Adrenal gland (tissue), 12 donors: Measurements from ENCODE around the gene ZNF491. TPM values are rescaled to one million over a fixed set of nuclear protein-coding genes. Genes with fewer than 3 reads are reported as not detected.

ENCODE experiments used
- DNase-seq, 7 donors: peaks; one replicate each; pipeline ENCODE4 v3.0.0-alpha.2; 2019 to 2020
- H3K27ac ChIP-seq, 5 donors: fragments of 200-600 bp; sonication (generic) in 4 of 5; 1 replicate in 3 of 5; 2 replicates in 2 of 5; pipeline versions ENCODE4 v1.5.1 to v1.8.0; 2016 to 2020; ENCODE audit warnings: mild to moderate bottlenecking in 1 of 5
- H3K27me3 ChIP-seq: fragments of 200-600 bp; 2 replicates; pipeline ENCODE4 v1.8.0; 2021
- H3K36me3 ChIP-seq, 2 donors: fragments of 200-600 bp; replicated peaks in 1 of 2; 1 replicate in 1 of 2; 2 replicates in 1 of 2; pipeline versions ENCODE4 v1.5.1 to v1.8.0; 2018 to 2022
- H3K4me1 ChIP-seq, 2 donors: fragments of 200-600 bp; replicated peaks in 1 of 2; 1 replicate in 1 of 2; 2 replicates in 1 of 2; pipeline versions ENCODE4 v1.5.1 to v1.8.0; 2018 to 2021
- H3K4me3 ChIP-seq, 4 donors: fragments of 200-600 bp; sonication (generic) in 3 of 4; one replicate each; pipeline ENCODE4 v1.5.1; 2016 to 2018
- H3K9me3 ChIP-seq, 3 donors: fragments of 200-600 bp; sonication (generic) in 1 of 3; replicated peaks in 1 of 3; 1 replicate in 2 of 3; 2 replicates in 1 of 3; pipeline versions ENCODE4 v1.5.1 to v1.8.0; 2016 to 2021
- POLR2A ChIP-seq, 2 donors: fragments of 450-650 bp; IDR thresholded peaks; one replicate each; pipeline ENCODE4 v1.6.1; 2017; ENCODE audit warnings: antibody characterized with exemption in 2 of 2, mild to moderate bottlenecking in 2 of 2, moderate library complexity in 1 of 2
- WGBS, 4 donors: extraction: QIAGEN DNeasy Blood & Tissue Kit in 2 of 4; methylation state at CpG; one replicate each; pipeline versions ENCODE4 v1.1.5 to v1.1.7; 2013 to 2017; 5-methylcytosine and 5-hydroxymethylcytosine counted together
- intact Hi-C, 2 donors: fragments of 100-400 bp; cut with DNase I; formaldehyde crosslinking; loops; one replicate each; pipeline versions ENCODE4 v1.14.1 to v1.15.0; 2022 to 2023
- polyA plus RNA-seq, 3 donors: library from polyadenylated mRNA; stranded (reverse); fragments of 200-250 nt in 2 of 3; fragments of 350-450 nt in 1 of 3; fragmentation: Illumina TruSeq in 1 of 3; extraction: RNeasy Lipid Tissue Mini Kit (QIAGEN cat#74804) in 1 of 3; gene quantifications; one replicate each; pipeline ENCODE4 v1.2.3, GENCODE V29; 2013 to 2014
- total RNA-seq, 9 donors: library from RNA; depleted of rRNA in 4 of 9; stranded (reverse); fragments of >200 nt in 4 of 9; fragments of 120-200 nt in 1 of 9; fragmentation: NEBNext Ultra II Directional in 1 of 9; extraction: Animal tissue kit (Norgen Biotek cat#: 25700) in 1 of 9; gene quantifications; one replicate each; pipeline versions ENCODE4 v1.1.0 to v1.2.4, GENCODE V29; 2013 to 2023
- TF ChIP-seq, protein P1 (sequence below), 6 experiments: fragments of 450-650 bp in 4 of 6; fragments of 200-600 bp in 2 of 6; sonication (generic) in 1 of 6; IDR thresholded peaks; 1 replicate in 5 of 6; 2 replicates in 1 of 6; pipeline versions ENCODE4 v1.5.1 to v1.8.0; 2016 to 2021; ENCODE audit warnings: antibody characterized with exemption in 6 of 6, mild to moderate bottlenecking in 2 of 6, moderate library complexity in 1 of 6
- donor health status: healthy with polysubstance abuse.
- donor health status: Bipolar disorder and iron deficiency.
- donor health status: DM: yes; HTN: yes; CAD: no.
- donor health status: DM: no; HTN: no; CAD: no.
- donor health status: DM: no; HTN: no; CAD: no.
- donor health status: DM: yes; HTN: yes; CAD: no.

Gene ZNF491
- total and polyA plus RNA-seq, 12 donors = 0.24 to 7.2 (median 3.6) TPM

DNA sequence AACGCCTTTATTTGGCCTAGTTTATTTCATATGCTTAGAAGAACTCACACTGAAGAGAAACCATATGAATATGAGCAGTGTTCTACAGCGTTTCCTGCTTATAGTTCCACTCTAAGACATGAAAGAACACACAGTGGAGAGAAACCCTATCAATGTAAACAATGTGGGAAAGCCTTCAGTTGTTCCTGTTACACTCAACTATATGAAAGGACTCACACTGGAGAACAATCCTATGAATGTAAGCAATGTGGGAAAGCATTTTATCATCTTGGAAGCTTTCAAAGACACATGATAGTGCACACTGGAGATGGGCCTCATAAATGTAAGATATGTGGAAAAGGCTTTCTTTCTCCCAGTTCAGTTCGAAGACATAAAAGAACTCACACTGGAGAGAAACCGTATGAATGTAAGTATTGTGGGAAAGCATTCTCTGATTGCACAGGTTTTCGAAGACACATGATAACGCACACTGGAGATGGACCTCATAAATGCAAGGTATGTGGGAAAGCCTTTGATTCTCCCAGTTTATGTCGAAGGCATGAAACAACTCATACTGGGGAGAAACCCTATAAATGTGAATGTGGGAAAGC lies 17.8 kb upstream of the ZNF491 start:
- H3K36me3 ChIP-seq = peaks cover 0 to 29% of the 10 kb centered on the region in 2 donors
- no peaks in the 10 kb centered on the region for H3K27me3 ChIP-seq
- 93 to 99% (median 97%) methylated on average over 7 of the region's 7 CpGs for WGBS, 4 donors
- DNase-seq = no peak
- H3K9me3 ChIP-seq = peaks cover 10 to 36% (median 32%) of the 10 kb centered on the region in 3 donors
- no peak for TF ChIP-seq POLR2A (IDR thresholded peaks at IDR 0.05)
- TF ChIP-seq, protein P1, sequence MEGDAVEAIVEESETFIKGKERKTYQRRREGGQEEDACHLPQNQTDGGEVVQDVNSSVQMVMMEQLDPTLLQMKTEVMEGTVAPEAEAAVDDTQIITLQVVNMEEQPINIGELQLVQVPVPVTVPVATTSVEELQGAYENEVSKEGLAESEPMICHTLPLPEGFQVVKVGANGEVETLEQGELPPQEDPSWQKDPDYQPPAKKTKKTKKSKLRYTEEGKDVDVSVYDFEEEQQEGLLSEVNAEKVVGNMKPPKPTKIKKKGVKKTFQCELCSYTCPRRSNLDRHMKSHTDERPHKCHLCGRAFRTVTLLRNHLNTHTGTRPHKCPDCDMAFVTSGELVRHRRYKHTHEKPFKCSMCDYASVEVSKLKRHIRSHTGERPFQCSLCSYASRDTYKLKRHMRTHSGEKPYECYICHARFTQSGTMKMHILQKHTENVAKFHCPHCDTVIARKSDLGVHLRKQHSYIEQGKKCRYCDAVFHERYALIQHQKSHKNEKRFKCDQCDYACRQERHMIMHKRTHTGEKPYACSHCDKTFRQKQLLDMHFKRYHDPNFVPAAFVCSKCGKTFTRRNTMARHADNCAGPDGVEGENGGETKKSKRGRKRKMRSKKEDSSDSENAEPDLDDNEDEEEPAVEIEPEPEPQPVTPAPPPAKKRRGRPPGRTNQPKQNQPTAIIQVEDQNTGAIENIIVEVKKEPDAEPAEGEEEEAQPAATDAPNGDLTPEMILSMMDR (IDR thresholded peaks at IDR 0.05) = no peak
- H3K27ac ChIP-seq = no peak overlapping the region
- intact Hi-C loops = no loop called here
- peak overlapping the region in 1 of 4 donors; percentile 20 for H3K4me3 ChIP-seq
- H3K4me1 ChIP-seq = no peaks in the 10 kb centered on the region

DNA sequence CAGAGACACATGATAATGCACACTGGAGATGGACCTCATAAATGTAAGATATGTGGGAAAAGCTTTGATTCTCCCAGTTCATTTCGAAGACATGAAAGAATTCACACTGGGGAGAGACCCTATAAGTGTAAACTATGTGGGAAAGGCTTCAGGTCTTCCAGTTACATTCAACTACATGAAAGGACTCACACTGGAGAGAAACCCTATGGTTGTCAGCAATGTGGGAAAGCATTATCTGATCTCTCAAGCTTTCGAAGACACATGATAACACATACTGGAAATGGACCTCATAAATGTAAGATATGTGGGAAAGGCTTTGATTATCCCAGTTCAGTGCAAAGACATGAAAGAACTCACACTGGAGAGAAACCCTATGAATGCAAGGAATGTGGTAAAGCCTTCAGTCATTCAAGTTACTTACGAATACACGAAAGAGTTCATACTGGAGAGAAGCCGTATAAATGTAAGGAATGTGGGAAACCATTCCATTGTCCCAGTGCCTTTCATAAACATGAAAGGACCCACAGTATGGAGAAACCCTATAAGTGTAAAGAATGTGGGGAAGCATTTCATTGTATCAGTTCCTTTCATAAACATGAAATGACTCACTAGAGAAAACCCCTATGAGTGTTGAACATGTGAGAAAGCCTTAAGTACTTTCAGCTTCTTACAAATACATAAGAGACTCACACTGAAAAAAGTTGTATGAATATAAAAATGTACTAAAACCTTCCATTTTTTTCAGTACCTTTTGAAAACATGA lies 16.8 kb upstream of the ZNF491 start:
- Histone ChIP-seq H3K9me3 (peaks cover 10 to 41% (median 23%) of the 10 kb centered on the region in 3 donors), H3K27me3 (no peaks in the 10 kb centered on the region), H3K27ac (no peak overlapping the region), H3K4me1 (no peaks in the 10 kb centered on the region), H3K4me3 (peak overlapping the region in 1 of 4 donors; percentile 20), H3K36me3 (peaks cover 0 to 29% of the 10 kb centered on the region in 2 donors)
- no peak for DNase-seq
- WGBS, 4 donors = 96 to 97% (median 97%) methylated on average over 5 of the region's 5 CpGs
- intact Hi-C loops = no loop called here
- TF ChIP-seq, protein P1 (IDR thresholded peaks at IDR 0.05) = no peak
- TF ChIP-seq POLR2A (IDR thresholded peaks at IDR 0.05) = no peak

DNA sequence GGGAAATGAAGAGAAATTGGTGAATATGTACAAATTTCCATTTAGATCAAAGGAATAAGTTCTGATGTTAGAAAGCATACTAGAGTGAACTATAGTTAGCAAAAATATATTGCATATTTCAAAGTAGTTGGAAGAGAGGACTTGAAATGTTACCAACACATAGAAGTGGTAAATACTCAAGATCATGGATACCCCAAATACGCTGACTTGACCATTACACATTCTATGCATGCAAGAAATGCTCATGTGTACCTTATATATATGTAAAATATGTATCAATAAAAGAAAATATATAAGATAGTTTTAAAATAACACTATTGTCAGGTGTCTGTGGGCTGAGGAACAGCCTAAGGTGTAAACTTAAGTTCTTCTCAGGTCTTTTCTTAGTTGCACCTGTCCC lies 14.6 kb upstream of the ZNF491 start:
- Histone ChIP-seq H3K4me3 (no peak overlapping the region), H3K9me3 (peaks cover 10 to 41% (median 18%) of the 10 kb centered on the region in 3 donors), H3K27me3 (no peaks in the 10 kb centered on the region), H3K27ac (no peak overlapping the region), H3K36me3 (peaks cover 0 to 22% of the 10 kb centered on the region in 2 donors), H3K4me1 (no peaks in the 10 kb centered on the region)
- WGBS, 4 donors = 91 to 100% (median 96%) methylated on average over 1 of the region's 1 CpG
- no peak for TF ChIP-seq POLR2A (IDR thresholded peaks at IDR 0.05)
- TF ChIP-seq, protein P1 (IDR thresholded peaks at IDR 0.05) = no peak
- DNase-seq = no peak
- intact Hi-C loops = no loop called here

DNA sequence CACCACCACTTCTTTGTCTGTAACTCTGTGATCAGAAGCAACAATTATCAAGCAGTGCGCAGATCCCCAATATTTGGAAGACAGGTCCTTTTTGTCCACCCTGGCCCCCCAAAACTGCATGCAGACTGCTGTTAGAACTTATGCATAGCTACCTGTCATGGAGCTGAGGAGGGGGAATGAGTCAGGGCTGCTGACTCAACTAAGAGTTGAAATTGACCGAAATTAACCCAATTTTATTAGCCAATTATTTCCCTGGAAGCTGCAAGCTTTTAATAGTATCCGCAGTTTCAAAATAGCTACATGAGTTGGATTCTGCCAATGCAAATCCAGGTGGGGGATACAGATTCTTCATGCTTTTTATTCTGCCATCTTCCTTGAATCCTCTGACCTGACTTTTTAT lies 14.0 kb upstream of the ZNF491 start:
- TF ChIP-seq POLR2A (IDR thresholded peaks at IDR 0.05) = no peak
- TF ChIP-seq, protein P1 (IDR thresholded peaks at IDR 0.05) = no peak
- no peaks in the 10 kb centered on the region for H3K4me1 ChIP-seq
- 91 to 100% (median 98%) methylated on average over 3 of the region's 3 CpGs for WGBS, 4 donors
- peaks cover 0 to 19% of the 10 kb centered on the region in 2 donors for H3K36me3 ChIP-seq
- no peak overlapping the region for H3K4me3 ChIP-seq
- intact Hi-C loops = no loop called here
- no peak for DNase-seq
- peaks cover 10 to 46% (median 18%) of the 10 kb centered on the region in 3 donors for H3K9me3 ChIP-seq
- H3K27me3 ChIP-seq = no peaks in the 10 kb centered on the region
- no peak overlapping the region for H3K27ac ChIP-seq
